A673 (cell line): ENCODE measurements around the gene HDX. TPM values are rescaled to one million over a fixed set of nuclear protein-coding genes. Genes with fewer than 3 reads are reported as not detected.
"Not testable (repeated sequence)": the region's sequence is repeated elsewhere in the genome, so short reads cannot be mapped to it uniquely, and the experiment has no call there.

Experiments
- Bru-seq: library from RNA; stranded (reverse); fragments of 400-500 nt; gene quantifications from one replicate; lab custom pipeline; 2021; lab: Mats Ljungman, UMichigan
- BruChase-seq, 2 experiments: library from RNA; stranded (reverse); fragments of 400-500 nt; gene quantifications; one replicate each; lab custom pipeline; 2021; lab: Mats Ljungman, UMichigan
- BruUV-seq: library from RNA; stranded (reverse); fragments of 400-500 nt; replicated peaks from 2 replicates; lab custom pipeline; 2021; lab: Mats Ljungman, UMichigan
- CTCF ChIA-PET: fragments of 300-600 bp; sonication (Branson Sonifier 250); formaldehyde crosslinking; loops from one replicate; lab custom pipeline; 2022; ENCODE audit warnings: antibody characterized with exemption; lab: Charles Lee
- POLR2A ChIA-PET: fragments of 300-600 bp; sonication (Branson Sonifier 250); formaldehyde crosslinking; loops from one replicate; lab custom pipeline; 2022; ENCODE audit warnings: antibody characterized with exemption; ENCODE audit not compliant: low non-redundant PET; lab: Charles Lee
- DNase-seq: peaks from one replicate; pipeline ENCODE4 v3.0.0-alpha.2; 2015; ENCODE audit warnings: low spot score
- H3K27ac ChIP-seq: fragments of 200-600 bp; sonication (generic); 2 replicates; pipeline ENCODE4 v1.5.1; 2016; ENCODE audit warnings: mixed run types, low read depth, mild to moderate bottlenecking, mixed read lengths, antibody characterized with exemption, low read length; ENCODE audit not compliant: poor library complexity, severe bottlenecking
- H3K27me3 ChIP-seq: fragments of 200-600 bp; sonication (generic); replicated peaks from 2 replicates; pipeline ENCODE4 v1.6.1; 2017; ENCODE audit warnings: mixed run types, low read depth, mild to moderate bottlenecking, mixed read lengths, antibody characterized with exemption, low read length; ENCODE audit not compliant: insufficient read depth, poor library complexity
- H3K36me3 ChIP-seq: fragments of 200-600 bp; sonication (generic); 2 replicates; pipeline ENCODE4 v1.6.1; 2016; ENCODE audit warnings: mixed run types, mild to moderate bottlenecking, mixed read lengths, antibody characterized with exemption, low read length; ENCODE audit not compliant: insufficient read depth, poor library complexity, severe bottlenecking
- H3K4me1 ChIP-seq: fragments of 200-600 bp; sonication (generic); 2 replicates; pipeline ENCODE4 v1.6.1; 2017; ENCODE audit warnings: mixed run types, mild to moderate bottlenecking, mixed read lengths, antibody characterized with exemption, low read length; ENCODE audit not compliant: insufficient read depth, poor library complexity, severe bottlenecking
- H3K4me3 ChIP-seq: fragments of 200-600 bp; sonication (generic); 2 replicates; pipeline ENCODE4 v1.5.1; 2016; ENCODE audit warnings: low read depth, mixed run types, mild to moderate bottlenecking, mixed read lengths, low read length; ENCODE audit not compliant: poor library complexity, severe bottlenecking
- H3K9me3 ChIP-seq: fragments of 200-600 bp; sonication (generic); 2 replicates; pipeline ENCODE4 v1.6.1; 2016; ENCODE audit warnings: mixed run types, low read depth, mild to moderate bottlenecking, mixed read lengths, antibody characterized with exemption, low read length; ENCODE audit not compliant: poor library complexity, severe bottlenecking
- EZH2 ChIP-seq: fragments of 200-600 bp; sonication (generic); IDR thresholded peaks from 2 replicates; pipeline ENCODE4 v1.6.1; 2017; ENCODE audit warnings: borderline replicate concordance, low read depth, mild to moderate bottlenecking, mixed read lengths, antibody characterized with exemption, low read length; ENCODE audit not compliant: poor library complexity, severe bottlenecking
- intact Hi-C: fragments of 100-400 bp; cut with micrococcal nuclease; formaldehyde crosslinking; loops from one replicate; pipeline ENCODE4 v1.10.0; 2022; ENCODE audit not compliant: unreplicated experiment
- long read RNA-seq: library from polyadenylated mRNA; stranded (forward); transcript quantifications from one replicate; pipeline ENCODE4 v2.0.0, GENCODE V29; 2022
- total RNA-seq: library from RNA; stranded (reverse); gene quantifications from 2 replicates; pipeline ENCODE4 v1.2.3, GENCODE V29; 2021
- TF ChIP-seq, protein P1 (sequence below): fragments of 300-800, 200-600 bp; sonication (generic); conservative IDR thresholded peaks from 2 replicates; pipeline ENCODE4 v1.5.1; 2017; ENCODE audit warnings: low read depth, mild to moderate bottlenecking, antibody characterized with exemption, low read length, moderate library complexity, mixed read lengths

HDX gene
- total RNA-seq (not detected in 2 replicates), Bru-seq, nascent RNA (percentile 1 among the genes with signal in this experiment), BruChase-seq, experiment 1, labeled RNA remaining after a 2-hour chase (percentile 1 among the genes with signal in this experiment), BruChase-seq, experiment 2, labeled RNA remaining after a 6-hour chase (percentile 1 among the genes with signal in this experiment)
- long read RNA-seq: 0 reads

DNA sequence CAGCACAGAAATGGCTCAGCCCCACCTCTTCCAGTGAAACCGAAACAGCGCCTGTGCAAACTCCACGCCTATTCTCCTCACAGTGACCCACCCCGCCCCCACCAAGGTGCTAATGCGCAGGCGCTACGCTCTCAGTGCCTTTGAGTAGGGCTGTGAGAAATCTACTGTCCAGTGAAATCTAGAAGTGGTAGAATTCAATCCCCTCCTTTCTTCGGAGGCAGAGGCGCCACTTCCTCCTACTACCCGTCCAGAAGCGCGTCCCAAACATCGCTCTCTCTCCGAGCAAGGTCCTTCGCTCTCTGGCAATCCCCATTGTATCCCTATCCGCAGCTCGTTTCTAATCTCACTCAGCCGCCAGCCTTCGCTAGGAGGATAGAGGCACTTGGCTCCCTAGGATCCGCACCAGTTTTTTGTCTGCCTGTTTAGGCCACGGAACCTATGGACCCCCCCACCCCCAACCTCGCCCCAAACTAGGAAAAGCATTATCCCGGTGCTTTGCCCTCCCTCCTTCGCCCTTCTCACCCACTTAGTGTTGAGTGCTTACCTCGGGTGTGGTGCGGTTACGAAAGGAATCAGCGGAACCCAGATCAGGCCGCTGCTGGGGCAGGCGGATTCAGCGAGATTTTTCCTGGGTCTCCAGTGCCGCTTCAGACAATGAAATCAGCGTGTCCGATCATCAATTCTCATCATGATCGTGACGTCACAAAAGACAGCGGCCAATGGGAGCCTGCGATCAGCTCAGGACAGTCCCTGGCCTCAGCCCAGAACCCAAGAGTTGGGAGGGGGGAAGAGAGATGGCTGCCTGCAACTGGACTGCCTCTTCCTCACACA is at the start of gene HDX:
TSS of gene HDX (minus strand) at position 656 of the 831 bp plus-strand sequence. CDS start 27,056 bp downstream, outside the sequence.
- TF ChIP-seq, protein P1, sequence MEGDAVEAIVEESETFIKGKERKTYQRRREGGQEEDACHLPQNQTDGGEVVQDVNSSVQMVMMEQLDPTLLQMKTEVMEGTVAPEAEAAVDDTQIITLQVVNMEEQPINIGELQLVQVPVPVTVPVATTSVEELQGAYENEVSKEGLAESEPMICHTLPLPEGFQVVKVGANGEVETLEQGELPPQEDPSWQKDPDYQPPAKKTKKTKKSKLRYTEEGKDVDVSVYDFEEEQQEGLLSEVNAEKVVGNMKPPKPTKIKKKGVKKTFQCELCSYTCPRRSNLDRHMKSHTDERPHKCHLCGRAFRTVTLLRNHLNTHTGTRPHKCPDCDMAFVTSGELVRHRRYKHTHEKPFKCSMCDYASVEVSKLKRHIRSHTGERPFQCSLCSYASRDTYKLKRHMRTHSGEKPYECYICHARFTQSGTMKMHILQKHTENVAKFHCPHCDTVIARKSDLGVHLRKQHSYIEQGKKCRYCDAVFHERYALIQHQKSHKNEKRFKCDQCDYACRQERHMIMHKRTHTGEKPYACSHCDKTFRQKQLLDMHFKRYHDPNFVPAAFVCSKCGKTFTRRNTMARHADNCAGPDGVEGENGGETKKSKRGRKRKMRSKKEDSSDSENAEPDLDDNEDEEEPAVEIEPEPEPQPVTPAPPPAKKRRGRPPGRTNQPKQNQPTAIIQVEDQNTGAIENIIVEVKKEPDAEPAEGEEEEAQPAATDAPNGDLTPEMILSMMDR: no peak
- TF ChIP-seq EZH2: no peak
- H3K27ac ChIP-seq: no peak within 1 kb of the TSS
- BruUV-seq: no TSS peak
- no peak within 1 kb of the TSS for H3K4me3 ChIP-seq
- no peaks in the 10 kb centered on the region for H3K27me3 ChIP-seq
- ChIA-PET CTCF (no interaction called here), POLR2A (no interaction called here)
- H3K4me1 ChIP-seq: no peaks in the 10 kb centered on the region
- intact Hi-C loops: no loop called here
- no peaks in the 10 kb centered on the region for H3K36me3 ChIP-seq
- DNase-seq: peak; percentile 0
- H3K9me3 ChIP-seq: peaks cover 10% of the 10 kb centered on the region

DNA sequence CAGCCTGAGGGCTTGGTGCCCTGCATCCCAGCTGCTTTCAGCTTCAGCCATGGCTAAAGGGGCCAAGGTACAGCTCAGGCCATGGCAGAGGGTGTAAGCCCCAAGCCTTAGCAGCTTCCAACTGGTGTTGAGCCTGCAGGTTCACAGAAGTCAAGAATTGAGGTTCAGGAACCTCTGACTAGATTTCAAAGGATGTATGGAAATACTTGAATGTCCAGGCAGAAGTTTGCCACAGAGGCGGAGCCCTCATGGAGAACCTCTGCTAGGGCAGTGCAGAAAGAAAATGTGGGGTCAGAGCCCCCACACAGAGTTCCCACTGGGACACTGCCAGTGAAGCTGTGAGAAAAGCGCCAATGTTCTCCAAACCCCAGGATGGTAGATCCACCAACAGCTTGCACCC is 39.1 kb upstream of the HDX start:
- POLR2A ChIA-PET, CTCF ChIA-PET: not testable (repeated sequence)

DNA sequence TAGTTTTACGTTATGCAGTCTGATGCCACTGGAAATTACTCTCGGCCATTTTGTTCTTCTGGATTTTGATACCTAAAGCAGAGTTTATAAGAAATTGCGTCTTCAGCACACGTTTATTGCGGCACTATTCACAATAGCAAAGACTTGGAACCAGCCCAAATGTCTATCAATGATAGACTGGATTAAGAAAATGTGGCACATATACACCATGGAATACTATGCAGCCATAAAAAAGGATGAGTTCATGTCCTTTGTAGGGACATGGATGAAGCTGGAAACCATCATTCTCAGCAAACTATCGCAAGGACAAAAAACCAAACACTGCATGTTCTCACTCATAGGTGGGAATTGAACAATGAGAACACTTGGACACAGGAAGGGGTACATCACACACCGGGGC is 35.4 kb upstream of the HDX start:
- H3K36me3 ChIP-seq, H3K27me3 ChIP-seq, intact Hi-C loops, POLR2A ChIA-PET, H3K4me1 ChIP-seq, H3K4me3 ChIP-seq, BruUV-seq, CTCF ChIA-PET, H3K27ac ChIP-seq, DNase-seq: not testable (repeated sequence)
- H3K9me3 ChIP-seq: peaks cover 12% of the 10 kb centered on the region

More for the DNA sequence above, 39.1 kb upstream of the HDX start:
- H3K9me3 ChIP-seq: peaks cover 15% of the 10 kb centered on the region
- H3K4me1 ChIP-seq, H3K27me3 ChIP-seq, DNase-seq, intact Hi-C loops, H3K36me3 ChIP-seq, BruUV-seq, H3K4me3 ChIP-seq, H3K27ac ChIP-seq: not testable (repeated sequence)

- ChIA-PET CTCF (no interaction called here), POLR2A (no interaction called here)
- no peak overlapping the region for H3K27ac ChIP-seq
- H3K4me3 ChIP-seq: no peak overlapping the region
- H3K27me3 ChIP-seq: no peaks in the 10 kb centered on the region
- no peaks in the 10 kb centered on the region for H3K36me3 ChIP-seq
- intact Hi-C loops: no loop called here
- DNase-seq: no peak
- TF ChIP-seq EZH2: no peak
- TF ChIP-seq, protein P1: no peak
- no TSS peak for BruUV-seq
- no peaks in the 10 kb centered on the region for H3K4me1 ChIP-seq
- H3K9me3 ChIP-seq: peaks cover 2% of the 10 kb centered on the region
Observed at GRCh38 chrX:84488426-84488825, 13.8 kb downstream of the HDX start.
